Activated CD8-positive, alpha-beta memory T cell treated with anti-CD3 and anti-CD28 coated beads, Interleukin-2, amount 50 U/mL, for 24 hours (primary cell): ENCODE results near the gene CSF3R.

Experiments used
- DNase-seq: peaks from one replicate; pipeline ENCODE4 v3.0.0-alpha.2; 2020; ENCODE audit errors: extremely low read depth

Gene CSF3R

DNA sequence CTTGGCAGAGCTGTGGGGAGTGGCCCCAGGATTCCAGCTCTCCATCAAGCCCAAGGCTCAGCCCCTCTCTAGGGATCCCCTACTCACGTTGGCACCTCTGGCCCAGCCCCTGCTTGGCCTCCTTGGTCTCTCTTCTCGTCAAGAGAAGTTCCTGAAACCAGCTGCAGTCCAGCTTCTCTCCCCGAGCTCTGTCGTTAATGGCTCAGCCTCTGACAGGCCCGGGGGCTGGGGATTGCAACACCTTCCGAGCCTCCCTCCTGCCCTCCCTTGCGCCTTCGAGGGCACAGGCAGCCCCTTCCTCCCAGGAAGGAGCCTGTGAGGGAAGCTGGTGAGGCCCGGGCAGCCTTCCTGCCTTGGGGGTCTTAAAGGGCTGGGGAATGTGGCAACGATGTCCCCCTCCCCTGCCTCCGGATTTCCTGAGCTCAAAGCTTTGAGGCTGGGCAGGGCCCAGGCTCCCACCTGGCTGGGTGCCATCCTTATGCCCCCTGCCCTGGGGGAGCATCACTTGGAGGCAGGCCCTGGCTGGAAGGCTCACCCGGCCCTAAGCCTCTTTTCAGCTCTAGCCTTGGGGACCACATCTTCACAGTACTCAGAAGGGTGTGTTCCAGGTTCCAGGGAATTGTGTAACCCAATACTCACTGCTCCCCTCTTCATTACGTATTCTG is at the start of gene CSF3R:
CSF3R (minus strand) TSS at position 190 of the 665 bp plus-strand sequence. CDS start 3,417 bp downstream, outside the sequence.
- no peak for DNase-seq

DNA sequence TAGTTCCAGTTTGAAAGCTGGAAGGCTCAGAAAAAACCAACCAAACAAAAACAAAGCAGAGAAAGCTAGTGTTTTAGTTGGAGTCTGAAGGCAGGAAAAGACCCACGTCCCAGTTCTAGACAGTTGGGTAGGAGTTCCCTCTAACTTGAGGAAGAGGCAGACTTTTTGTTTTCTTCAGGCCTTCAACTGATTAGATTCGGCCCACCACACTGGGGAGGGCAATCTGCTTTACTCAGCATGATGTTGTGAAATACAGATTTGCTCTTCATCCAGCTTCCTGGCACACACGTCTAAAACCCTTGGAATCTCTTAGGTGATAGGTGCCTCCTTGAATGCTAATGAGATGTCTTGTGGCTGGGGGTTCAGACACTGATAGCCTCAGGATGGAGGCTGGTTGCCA is 49.1 kb upstream of the CSF3R start:
- DNase-seq: no peak

DNA sequence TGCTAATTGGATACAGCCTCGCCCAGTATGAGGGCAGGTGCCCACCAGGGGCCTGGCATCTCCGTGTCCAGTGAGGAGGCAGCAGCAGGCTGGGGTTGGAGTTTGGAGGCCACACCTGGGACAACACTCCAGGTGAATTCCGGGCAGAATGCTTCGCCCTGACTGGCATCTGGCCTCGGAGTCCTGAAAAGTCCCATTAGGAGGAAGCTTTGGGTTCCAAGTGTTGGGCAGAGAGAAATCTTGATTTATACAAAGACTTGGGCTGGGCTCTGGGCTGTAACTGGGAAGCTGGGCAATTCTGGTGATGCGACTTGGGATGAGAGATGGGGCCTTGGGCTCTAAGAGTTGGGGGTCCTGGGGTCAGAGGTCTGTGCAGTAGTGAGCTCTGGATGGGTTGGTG is 48.1 kb upstream of the CSF3R start:
- no peak for DNase-seq

DNA sequence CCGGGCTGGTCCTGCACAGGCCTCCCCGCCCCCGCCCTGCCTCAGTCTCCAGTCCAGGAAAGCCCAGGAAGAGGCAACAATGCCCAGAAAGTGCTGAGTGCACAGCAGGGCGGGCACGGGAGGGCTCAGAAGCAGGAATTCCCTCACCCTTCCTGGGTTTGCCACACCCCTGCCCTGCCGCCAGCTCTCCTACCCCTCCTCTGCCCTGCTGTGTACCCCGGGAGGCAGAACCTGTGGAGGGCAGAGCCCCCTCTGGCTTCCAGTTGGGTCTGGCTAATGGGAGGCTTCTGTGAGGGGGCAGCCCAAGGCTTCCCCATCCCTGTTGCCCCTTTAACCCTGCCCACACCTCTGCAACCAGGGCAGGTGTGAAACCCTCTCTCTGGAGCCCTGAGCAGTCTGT is 47.5 kb upstream of the CSF3R start:
- no peak for DNase-seq

DNA sequence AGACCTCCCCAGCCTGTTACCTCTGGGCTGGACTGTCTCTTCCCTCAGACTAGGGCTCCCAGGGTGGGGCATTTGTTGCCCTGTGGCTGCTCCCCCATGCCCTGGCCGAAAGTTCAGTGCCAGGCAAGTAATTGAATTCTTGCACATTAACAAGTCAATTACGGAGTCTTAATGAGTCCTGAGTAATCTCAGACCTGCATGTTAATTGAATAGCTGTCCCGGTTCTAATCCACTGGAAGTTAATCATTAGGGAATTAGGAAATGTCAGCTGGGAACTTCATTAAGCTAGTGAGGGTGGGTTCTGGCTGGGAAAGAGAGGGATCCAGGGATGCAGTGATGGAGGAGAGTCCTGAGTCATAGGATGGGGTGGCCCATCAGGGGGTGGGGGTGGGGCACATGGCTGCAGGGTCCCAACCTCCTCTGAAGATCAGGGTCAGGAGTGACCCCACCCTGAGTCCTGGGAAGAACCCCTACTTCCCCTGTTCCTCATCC is 47.1 kb upstream of the CSF3R start:
- DNase-seq: no peak

DNA sequence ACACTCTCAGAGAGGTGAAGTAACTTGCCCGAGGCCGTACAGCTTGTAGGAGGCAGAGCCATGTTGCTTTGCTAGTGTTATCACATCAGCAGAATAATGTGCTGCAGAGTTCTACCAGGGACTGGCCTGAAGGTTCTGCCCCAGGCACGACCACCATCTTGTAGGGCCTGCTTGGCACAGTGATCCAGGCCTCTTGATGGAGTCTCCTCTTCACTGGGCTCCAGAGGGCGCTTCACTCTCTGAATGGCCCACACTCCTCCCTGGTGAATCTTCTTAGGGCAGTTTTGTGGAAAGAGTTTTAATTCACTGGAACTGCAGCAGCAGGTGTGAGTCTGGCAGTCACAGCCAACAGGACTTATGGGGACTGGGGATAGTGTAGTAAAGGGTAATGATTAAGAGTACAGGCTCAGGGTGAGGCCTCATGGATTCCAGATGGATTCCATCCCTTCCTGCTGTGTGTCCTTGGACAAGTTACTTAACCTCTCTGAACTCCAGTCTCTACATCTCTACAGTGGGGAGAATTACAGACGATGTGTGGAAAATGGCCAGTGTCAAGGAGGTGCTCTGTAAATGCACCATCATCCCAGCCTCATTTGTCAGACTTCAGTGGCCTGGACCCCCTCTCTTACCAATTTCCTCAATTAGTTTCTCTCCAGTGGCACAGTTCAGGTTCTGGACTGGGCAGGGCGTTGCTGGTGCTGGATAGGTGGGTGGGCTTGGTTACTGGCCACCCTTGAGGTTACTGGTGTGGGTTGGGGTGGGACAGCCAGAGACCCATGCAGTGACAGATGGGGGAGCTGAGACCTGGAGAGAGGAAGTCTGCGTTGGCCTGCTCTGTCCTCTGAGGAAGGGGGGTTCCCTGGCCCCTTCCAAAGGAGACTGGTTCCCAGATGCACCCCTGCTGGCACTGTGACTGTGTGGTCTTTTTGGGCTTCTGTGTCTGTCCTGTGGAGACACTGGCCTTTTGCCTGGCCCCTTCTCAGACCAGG is 45.9 kb upstream of the CSF3R start:
- no peak for DNase-seq

DNA sequence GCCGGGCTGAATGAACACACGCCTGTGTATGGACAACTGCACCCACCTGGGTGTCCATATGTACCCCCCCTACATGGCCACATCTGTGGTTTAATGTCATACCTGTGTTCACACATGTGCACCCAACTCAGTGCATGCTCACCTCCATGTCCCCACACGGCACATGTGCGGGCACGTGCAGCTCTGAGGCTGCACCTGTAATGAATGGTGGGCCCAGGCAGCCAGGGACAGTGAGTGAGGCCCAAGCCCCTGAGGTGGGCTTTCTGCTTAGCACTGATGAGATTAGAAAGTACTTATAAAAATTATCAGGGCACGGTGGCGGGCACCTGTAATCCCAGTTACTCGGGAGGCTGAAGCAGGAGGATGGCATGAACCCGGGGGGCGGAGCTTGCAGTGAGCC is 42.5 kb upstream of the CSF3R start:
- DNase-seq: no peak

DNA sequence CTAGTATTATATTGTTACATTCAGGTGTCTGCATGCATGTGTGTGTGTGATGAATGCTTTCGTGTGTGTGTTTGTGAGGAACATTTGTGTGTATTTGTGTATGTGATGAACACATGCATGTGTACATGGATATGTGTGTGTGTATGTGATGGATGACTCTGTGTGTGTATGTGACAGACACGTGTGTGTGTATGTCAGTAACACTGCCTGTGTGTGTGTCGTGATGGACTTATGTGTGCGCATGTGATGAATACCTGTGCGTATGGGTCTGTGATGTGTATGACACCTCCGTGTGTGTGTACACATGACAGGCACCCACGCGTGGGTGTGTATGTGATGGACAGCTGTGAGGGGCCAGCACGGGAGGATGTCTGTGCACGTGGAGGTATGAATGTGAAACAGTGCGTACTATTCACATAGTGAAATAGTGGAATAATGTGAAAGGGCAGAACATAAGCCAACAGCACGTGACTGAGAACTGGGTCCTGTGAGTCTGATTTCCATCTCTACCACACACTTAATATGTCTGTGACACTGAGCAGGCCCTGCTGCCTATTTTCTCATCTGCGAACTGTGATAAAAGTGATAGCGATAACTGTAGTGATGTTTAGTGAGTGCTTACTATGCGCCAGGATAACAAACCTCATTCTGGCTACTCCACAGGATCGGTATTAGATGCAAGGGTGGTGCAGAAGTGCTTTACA is 41.8 kb upstream of the CSF3R start:
- DNase-seq: no peak

DNA sequence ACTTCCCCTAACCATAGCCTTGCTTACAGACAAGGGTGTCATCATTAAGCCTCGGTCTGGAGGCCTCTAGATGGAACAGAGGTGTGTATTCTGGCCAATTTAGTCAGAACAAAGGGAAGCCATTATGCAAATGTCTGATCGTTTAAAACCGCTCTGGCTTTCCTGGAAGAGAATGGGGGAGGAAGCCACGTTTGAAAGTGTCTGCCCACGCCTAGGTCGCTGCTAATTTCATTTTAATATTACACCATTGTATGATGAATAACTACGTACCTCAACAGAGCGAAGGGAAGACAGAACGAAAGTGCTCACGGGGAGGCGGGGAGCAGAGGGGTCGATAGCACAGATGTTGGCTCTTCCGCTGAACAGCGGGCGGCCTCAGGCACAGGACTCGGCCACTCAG is 41.1 kb upstream of the CSF3R start:
- no peak for DNase-seq

DNA sequence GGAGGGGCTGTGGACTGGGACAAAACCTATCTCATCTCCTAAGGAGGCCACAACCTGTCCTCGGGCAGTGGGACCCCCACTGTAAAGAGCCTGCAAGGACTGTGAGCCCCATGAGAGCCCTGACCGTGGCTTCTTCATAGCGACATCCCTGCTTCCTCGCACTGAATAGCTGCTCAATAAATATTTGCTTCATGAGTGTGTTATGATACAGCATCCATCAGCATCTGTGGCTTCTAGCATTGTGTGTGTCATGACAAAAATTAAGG is 40.5 kb upstream of the CSF3R start:
- DNase-seq: no peak

DNA sequence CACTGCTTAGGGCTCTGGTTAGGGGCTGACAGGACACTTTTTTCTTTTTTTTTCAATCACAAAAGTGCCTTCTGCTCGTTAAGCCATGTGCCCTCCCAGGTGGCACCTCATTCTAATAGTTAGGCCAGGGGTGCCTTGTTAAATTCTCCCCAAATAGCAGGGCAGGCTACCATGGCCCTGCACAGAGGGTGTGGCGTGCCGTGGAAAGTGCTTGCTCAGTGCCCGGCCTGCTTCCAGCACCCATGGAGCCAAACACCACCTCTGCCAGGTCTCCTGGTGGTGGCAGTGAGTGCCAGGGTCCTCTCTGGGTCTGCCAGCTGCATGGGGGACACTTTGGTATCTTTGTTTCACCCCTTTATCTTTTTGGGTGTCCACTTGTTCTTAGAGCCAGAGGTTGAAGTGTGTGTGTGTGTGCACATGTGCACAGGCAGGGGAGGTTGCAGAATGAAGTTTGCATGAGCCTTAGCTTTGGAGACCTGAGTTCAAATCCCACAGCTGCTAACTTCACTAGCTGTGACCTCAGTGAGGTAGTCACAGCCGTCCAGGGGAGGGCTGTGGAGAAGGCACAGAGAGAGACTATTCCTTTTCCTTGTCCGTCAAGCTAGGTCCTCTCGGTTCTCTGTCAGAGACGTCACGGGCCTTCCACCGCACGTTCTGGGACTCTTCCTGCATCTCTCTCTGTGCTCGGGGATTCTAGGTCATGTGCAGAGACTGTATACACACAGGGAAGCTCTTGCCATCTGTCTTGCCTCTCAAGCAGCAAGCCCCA is 39.9 kb upstream of the CSF3R start:
- DNase-seq: no peak

DNA sequence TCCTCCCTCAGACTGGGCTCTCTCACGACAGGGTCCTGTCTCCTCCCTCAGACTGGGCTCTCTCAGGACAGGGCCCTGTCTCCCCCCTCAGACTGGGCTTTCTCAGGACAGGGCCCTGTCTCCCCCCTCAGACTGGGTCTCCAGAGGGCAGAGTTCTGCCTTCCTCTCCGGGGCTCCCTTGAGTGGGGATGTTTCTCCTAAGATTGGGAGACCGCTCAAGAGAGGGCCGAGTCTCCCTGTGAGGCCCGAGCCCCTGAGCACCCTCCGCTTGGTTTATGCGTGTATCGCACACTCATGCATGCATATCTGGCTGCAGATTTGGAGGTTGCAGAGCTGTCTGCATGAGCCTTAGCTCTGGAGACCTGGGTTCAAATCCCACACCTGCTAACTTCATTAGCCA is 39.3 kb upstream of the CSF3R start:
- DNase-seq: no peak

DNA sequence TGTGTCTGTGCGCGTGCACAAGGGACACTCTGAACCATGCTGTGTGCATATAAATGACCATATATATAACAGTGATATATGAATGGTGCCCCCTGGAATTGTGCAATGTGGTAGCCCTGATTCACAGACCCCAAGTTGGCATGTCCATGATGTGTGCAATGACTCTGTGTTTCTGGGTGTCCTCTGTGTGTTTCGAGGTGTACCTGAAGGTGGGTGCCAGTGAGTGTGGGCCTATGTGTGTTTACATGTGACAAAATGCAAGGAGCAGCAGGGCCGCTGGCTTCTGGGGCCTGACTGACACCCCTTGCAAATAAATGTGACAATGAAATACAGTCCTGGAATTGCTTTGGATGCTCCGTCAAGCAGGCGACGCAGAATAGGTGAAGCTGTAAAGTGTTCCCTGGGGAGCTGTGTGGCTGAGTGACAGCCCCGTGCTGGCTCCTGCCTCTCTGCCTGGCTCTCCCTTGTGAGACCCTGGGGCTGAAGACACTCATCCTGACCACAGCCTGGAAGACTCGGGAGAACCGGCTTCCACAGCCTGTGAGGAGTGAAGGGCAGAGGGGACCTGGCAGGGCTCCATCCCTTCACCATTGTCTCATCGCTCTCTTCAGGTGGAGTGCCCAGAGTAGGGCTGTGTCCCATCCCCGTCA is 38.2 kb upstream of the CSF3R start:
- no peak for DNase-seq

DNA sequence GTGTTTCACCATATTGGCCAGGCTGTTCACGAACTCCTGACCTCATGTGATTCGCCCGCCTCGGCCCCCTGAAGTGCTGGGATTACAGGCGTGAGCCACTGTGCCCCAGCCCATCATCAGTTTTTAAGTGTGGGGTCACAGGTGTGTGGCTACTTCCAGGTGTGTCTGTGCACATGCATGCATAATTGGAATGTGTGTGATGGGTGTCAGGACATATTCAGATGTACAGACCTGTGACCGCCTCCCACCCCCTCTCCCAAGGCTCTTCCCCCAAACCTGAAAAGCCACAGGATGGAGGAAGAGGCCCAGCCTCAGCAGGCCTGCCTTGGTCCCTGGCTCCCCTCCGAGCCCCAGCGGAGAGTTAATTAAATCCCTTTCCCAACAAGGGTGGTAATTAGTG is 37.3 kb upstream of the CSF3R start:
- DNase-seq: no peak

DNA sequence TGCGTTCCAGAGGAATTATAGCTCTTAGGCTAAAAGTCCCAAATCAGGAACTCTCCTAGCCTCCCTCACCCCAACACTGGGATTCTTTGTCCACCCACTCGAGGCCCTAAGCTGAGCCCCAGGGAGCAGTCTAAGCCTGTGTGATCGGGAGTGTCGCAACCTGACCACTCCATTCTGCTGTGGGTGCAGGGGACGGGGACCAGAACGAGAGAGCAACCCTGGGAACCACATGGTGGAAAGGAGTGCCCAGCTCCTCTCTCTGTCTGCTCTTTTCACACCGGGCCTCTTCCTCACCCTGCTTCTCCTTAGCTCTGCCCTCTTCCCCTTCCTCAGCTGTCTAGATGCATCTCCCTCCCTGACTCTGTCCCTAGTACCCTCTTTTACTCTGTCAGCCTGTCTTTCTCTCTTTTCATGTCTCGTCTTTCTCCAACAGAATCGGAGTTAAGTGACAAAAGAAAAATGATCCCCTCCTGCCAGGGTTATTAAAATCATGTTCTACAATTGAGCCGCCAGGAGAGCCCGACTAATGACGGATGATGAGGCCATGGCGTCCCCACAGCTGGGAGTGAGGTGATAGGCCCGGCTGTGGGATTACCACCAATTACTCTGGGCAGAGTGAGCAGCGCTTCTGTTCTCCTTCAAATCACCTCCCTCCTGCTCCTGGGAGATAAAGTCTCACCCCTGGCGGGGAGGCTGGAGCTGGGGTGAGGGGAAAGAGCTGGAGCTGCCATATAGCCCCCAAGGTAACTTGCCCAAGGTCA is 34.5 kb upstream of the CSF3R start:
- no peak for DNase-seq

DNA sequence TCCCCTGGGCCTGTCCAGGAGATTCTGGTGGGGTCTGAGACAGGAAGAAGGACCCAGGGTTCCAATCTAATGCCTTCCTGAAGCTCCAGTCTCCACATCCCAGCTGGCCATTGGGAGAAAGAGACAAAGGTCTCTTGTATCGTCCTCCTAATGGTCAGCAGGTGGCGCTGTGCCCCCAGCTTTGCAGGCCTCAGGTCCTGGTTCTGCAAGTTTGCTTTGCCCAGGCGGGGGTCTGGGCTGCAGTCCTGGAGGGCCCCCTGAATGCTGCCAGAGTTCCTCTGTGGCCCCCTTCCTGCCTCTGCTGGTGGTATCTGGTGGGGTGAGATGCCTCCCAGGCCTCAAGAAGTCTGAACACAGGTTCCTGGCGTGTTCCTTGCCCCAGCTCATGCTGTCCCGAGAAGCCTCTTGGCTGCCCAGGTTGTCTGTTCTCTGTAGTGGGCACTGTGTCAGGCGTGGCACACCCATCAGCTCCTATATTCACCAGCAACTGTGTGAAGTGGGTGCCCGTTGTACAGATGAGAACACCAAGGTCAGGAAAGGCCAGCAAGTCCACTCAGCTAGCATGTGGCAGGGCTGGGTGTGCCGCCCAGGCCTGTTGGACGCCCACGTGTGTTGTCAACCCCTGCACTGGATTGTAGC is 33.8 kb upstream of the CSF3R start:
- DNase-seq: no peak

DNA sequence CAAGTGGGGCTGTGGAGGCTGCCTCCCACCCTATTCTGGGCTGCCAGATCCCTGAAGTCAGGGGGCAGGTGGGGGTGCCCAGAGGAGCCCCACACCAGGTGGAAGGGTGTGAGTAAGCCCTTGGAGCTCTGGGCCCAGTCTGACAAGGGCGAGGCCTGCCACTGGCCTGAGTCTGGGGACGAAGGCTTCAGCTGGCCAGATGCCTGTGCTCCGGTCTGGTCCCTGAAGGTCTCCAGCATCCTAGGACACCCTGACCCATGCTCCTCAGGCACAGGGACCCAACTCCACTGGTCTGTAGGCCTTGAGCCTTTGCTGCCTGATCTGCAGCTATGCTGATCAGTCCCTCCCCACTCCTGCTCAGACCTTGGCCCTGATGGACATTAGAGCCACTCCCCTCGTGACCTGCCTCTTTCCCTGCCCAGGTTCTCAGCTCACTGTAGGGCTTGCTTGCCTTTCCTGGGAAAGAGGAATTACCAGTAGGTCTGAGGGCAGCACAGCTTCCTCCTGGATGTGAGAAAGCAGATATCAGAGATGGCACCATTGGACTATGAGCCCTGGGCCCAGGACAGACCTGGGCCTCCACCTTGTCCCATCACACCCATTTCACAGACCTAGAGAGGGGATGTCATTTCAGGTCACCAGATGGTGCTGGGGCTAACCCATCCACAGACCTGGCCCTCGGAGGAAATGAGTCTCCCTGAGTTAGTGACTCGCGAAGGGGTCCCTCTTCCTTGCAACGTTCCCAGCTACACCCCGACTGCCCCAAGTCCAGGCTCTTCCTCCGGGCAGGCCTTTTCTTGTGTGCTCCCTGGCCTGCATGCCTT is 32.8 kb upstream of the CSF3R start:
- DNase-seq: no peak

DNA sequence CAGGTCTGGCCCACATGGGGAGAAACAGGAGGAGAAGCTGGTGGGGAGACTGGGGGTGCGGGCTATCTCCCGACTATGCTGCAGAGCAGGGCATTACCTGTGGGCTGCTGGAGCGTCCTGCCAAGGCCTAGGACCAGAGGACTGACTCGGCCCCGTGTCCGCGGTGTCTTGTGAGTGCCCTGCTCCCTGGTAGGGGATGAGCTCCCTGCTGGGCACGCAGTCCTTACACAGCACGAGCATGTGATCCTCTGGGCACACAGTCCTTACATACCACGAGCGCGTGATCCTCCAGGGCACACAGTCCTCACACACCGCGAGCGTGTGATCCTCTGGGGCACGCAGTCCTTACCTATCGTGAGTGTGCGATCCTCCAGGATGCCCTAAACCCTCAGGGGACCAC is 31.8 kb upstream of the CSF3R start:
- no peak for DNase-seq
